A549 treated with Mapracorat at 1 μM for 4 hours (cell line): ENCODE results near the gene POLR3C. TPM values are rescaled to one million over a fixed set of nuclear protein-coding genes. Genes with fewer than 3 reads are reported as not detected.

ENCODE experiments used
- total RNA-seq: library from RNA; stranded (reverse); fragments of 200-300 nt; extraction: Qiagen RNA extraction; gene quantifications from 5 replicates; pipeline ENCODE4 v1.2.3, GENCODE V29; 2022

The POLR3C gene, protein sequence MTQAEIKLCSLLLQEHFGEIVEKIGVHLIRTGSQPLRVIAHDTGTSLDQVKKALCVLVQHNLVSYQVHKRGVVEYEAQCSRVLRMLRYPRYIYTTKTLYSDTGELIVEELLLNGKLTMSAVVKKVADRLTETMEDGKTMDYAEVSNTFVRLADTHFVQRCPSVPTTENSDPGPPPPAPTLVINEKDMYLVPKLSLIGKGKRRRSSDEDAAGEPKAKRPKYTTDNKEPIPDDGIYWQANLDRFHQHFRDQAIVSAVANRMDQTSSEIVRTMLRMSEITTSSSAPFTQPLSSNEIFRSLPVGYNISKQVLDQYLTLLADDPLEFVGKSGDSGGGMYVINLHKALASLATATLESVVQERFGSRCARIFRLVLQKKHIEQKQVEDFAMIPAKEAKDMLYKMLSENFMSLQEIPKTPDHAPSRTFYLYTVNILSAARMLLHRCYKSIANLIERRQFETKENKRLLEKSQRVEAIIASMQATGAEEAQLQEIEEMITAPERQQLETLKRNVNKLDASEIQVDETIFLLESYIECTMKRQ
- total RNA-seq: 35.4 to 41.4 TPM (median 38.1 TPM) in 5 replicates

DNA sequence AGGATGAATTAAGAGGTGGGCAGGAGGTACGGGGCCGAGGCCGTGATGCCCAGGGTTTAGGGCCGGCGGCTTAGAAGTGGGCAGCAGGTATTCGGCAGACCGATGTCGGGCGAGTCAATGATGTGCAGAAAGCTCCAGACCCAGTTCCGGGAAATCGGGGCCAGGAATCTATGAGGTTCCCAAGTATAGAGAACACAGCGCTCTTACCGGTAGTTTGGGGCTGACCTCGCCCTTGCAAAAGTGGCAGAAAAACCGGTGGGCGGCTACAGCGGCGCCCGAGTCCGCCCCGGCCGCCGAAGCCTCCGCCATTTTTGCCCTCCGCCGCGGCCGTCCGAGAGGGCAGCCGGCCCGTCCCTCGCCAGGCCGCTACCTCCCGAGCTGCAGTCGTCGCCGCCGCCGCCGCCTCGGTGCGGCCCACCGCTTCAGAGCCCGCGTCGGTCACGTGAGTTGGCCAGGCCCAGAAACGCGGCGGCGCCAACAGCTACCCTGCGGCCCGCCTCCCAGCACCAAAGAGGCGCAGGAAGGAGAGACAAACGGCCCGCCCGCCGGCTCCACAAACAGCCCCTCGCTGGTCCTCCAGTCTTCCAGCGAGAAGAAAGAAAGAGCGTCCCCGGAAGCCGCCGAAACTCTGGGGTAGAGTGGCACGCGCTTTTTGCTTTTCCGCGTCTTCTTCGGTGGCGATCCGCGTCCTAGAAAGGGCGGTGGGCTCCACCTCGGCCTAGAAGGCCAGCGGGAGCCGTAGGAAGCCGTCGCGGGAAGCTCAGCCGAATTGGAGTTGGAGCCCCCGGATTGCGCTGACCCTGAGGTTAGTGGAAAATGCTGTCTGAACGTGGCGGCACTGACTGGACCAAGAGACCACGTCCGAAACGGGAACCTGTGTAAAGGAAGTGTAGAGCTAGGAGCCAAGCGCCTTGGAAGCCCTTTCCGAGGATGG is at the start of gene POLR3C, which contains the start of gene RNF115:
POLR3C (plus strand) TSS at position 636 of the 934 bp plus-strand sequence. CDS start 1,577 bp downstream, outside the sequence.
RNF115 (minus strand) TSS at position 531 of the 934 bp plus-strand sequence; CDS start at position 309, 222 bp downstream.

DNA sequence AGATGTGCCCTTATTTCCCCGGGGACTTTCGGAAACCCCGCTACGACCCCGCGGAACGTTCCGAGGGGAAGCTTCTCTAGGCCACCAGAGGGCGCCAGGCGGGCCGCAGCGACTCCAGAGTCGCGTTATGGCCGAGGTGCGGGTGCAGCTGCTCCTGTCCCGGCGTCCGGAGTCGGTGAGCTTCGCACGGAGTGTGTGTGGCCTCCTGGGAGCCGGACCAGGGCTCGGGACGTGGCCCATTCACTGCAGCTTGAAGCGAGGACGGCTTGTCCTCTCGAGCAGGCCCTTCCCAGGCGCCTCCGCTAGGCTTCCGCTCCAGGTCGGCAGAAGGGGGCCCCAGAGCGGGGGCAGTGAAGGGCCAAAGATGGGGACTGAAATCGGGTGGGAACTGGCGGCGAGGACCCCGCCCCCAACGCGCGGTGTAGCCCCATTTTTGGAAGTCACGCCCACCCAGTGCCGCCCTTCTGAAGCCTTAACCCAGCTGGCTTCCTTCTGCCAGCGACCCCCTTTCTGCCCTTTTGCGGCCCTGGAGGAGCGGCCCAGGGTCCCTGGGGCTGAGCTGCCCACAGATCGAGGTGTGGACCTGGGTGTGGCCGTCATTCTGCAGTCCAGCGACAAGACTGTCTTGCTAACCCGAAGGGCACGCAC is 21.6 kb downstream of the POLR3C start, which contains the start of gene NUDT17:
NUDT17 (plus strand) TSS at position 117 of the 648 bp plus-strand sequence; CDS start at position 128, 11 bp downstream.

DNA sequence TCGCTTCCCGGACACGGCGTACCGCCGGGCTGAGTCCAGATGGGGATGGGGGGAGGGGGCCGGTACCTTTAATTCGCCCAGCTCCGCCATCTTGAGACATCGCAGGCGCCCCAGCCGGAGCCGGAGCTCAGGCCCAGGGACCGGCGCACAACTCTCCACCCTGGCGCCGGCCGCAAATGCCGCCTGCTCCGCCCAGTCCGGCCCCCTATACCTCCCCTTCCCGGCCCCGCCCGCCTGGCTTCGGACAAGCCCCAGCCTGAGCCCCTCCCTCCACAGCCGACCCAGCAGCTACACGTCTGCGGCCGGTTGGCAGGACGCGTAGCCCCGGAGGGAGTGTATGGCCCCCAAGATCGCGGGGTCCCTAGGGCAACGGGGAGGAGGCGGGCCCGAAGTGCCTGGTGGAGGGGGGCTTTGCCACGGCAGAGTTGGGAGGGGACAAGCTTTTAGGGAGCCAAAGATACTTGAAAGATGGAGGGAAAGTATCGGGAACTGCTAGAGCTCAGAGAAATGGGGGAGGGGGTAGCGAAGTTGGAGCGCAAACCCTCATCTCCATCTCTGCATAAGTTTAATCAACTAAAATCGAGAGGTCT is 35.0 kb downstream of the POLR3C start, which contains the start of gene PIAS3:
PIAS3 (minus strand) TSS at position 181 of the 590 bp plus-strand sequence; CDS start at position 90, 91 bp downstream.

DNA sequence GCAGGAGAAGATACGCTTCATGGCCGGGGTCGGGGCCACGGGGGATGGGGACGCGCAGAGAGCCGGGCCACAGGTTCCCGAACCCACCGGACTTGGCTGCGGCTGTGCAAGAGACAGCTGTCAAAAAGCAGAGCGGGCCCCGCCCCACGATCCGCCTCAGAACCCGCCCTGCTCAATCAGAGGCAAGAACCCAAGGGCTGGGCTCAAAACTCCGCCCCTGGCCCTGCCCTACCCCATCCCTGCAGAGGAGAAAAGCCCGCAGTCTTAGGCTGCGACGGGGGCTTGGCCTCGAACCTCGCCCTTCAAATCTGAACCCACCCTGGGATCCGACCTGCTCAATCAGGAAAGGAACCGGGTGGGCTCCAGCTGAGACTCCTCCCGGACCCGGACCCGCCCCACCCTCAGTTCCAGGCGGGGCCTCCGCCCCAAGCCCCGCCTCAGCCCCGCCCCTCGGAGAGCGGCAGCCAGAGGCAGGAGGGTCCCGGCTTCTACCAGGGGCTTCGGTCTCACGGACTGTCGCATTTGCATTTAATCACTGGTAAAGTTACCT is 61.8 kb downstream of the POLR3C start, which contains the start of gene ANKRD35:
ANKRD35 (minus strand) TSS at position 129 of the 550 bp plus-strand sequence; CDS start at position 21, 108 bp downstream.

Other genes starting within 250 kb of the POLR3C start
- 14.5 to 16.8 TPM (median 15.9 TPM) in 5 replicates for gene GPR89A, start 216.2 kb upstream of the POLR3C start, total RNA-seq
- 0.72 to 1.1 TPM (median 0.83 TPM) in 5 replicates for gene PDZK1, start 116.8 kb upstream of the POLR3C start, total RNA-seq
- gene CD160, start 104.7 kb upstream of the POLR3C start, total RNA-seq: not detected in 5 replicates
- 12.3 to 13.3 TPM (median 13.1 TPM) in 5 replicates for gene RNF115, start 105 bp upstream of the POLR3C start, total RNA-seq
- 6.0 to 7.2 TPM (median 7.1 TPM) in 5 replicates for gene NUDT17, start 21.4 kb downstream of the POLR3C start, total RNA-seq
- 34.4 to 41.6 TPM (median 40.6 TPM) in 5 replicates for gene PIAS3, start 34.9 kb downstream of the POLR3C start, total RNA-seq
- gene ANKRD35, start 61.7 kb downstream of the POLR3C start, total RNA-seq: 0.04 to 0.08 TPM (median 0.05 TPM) in 3 of 5 replicates, not detected in the others
- 1.2 to 1.9 TPM (median 1.7 TPM) in 5 replicates for gene ITGA10, start 85.8 kb downstream of the POLR3C start, total RNA-seq
- gene PEX11B, start 94.5 kb downstream of the POLR3C start, total RNA-seq: 33.2 to 41.4 TPM (median 36.2 TPM) in 5 replicates
- gene RBM8A, start 103.3 kb downstream of the POLR3C start, total RNA-seq: 224 to 253 TPM (median 231 TPM) in 5 replicates
- gene LIX1L, start 133.8 kb downstream of the POLR3C start, total RNA-seq: 10.3 to 12.0 TPM (median 11.7 TPM) in 5 replicates
- 0.21 to 0.42 TPM (median 0.27 TPM) in 5 replicates for gene ANKRD34A, start 140.4 kb downstream of the POLR3C start, total RNA-seq
- 9.2 to 13.8 TPM (median 12.7 TPM) in 5 replicates for gene POLR3GL, start 140.5 kb downstream of the POLR3C start, total RNA-seq
- 0.16 to 0.36 TPM (median 0.23 TPM) in 5 replicates for gene TXNIP, start 172.4 kb downstream of the POLR3C start, total RNA-seq
- not detected in 5 replicates for gene HJV, start 197.5 kb downstream of the POLR3C start, total RNA-seq